NCI-H524 treated with DMSO at 0.1 percent for 48 hours (cell line): Measurements from ENCODE around the gene ROPN1B.

Experiments
- DNase-seq: peaks from one replicate; lab custom pipeline; 2025; lab: John Stamatoyannopoulos, UW

The ROPN1B gene

DNA sequence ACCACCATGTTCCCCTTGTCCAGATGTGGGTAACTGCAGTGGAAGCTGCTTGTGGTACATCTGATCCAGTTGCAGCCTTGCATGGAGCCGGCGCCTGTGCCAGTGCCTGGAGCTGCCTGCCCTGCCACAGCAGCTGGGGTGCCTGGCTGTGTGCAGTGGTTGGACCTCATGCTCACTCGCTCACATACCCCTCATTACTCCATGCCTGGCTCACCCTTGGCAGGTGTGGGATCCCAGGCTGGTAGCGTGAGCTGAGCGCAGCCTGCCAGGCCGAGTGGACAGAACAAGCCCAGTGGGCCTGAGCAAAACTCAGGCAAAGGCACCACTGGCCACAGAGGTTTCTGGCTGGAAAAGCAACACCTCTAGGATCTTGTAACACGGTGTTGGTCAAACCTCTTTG lies 35.7 kb downstream of the ROPN1B start:
- no peak for DNase-seq

DNA sequence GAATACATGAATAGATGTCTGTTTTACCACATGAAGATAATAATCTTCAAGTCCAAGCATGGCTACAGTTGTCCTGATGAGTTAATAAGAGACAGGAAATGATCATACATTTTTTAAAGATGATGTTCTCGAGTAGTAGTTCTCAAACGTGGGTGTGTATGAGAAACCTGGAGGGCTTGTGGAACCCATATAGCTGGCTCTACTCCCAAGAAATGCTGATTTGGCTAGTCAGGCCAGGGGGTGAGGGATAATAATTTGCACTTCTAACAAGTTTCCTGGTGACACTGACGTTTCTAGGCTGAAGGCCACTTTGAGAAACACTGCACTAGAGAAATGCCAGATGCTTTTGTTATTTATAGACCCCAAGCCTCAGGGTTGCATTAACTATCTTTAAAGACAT lies 37.0 kb downstream of the ROPN1B start:
- no peak for DNase-seq

DNA sequence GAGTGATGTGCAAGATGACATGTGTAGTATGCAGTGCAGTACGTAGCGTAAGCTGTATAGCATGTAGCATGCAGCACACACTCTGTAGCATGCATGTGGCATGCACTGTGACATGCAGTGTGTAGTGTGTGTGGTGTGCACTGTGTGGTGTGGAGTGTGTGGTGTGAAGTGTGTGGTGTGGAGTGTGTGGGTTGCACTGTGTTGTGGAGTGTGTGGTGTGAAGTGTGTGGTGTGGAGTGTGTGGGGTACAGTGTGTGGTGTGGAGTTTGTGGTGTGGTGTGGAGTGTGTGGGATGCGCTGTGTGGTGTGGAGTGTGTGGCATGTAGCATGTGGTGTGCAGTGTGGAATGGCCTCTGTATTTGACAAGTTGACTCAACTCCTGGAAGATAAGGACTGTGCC lies 39.2 kb downstream of the ROPN1B start:
- DNase-seq: no peak

DNA sequence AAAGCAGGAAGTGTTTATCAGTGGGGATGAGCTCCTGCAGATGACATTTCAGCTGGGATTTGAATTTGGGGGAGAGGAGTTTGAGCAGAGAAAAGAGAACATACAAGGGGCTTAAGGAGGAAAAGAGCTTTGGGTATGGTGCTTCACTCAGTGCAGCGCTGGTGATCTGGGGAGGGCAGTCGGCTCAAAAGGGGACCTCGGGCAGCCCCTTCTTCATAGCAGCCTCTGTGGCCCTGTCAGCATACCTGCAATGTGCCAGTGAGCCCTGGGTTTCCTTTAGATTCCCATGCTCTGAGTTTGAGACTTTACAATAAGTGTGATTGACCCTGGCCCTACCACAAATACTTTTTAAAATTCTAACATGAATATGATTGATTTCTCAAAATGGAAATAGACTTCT lies 40.2 kb downstream of the ROPN1B start:
- no peak for DNase-seq

DNA sequence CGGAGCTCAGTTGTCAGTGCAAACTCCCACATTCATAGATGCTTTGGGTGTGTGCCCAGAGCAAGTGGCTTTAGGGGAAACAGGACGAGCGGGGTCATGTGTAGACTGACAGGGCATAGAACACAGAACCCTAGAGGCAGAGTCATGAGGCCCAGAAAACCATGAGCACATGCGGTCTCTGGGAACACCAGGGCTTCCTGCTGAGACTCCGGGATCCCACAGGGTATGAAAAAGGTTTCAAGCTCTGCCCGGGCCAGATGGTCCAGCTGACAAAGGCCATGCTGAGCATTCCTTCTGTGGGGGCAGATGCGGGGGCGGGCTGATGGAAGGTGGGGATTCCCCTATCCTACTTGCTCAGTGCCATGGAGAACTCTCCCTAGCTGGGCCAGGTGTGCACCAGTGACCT lies 44.8 kb downstream of the ROPN1B start:
- DNase-seq: peak; percentile 36

DNA sequence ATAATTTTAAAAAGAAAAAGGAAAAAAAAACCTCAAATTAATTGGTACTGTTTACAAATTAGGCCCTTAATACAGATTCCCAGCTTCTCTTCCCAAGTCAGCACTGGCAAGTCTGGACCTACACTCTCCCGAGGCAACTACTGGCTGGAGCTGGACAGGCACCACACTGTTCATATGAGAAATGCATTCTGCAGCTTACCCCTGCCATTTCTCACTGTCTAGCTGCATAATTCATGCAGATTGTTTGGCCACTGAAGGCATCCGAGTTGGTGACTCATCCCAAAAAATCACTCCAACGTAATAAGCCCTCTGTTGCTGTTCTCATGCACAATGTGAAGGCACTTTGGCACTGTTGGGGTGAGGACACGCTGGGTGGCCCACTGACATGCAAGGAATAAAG lies 45.3 kb downstream of the ROPN1B start:
- no peak for DNase-seq

DNA sequence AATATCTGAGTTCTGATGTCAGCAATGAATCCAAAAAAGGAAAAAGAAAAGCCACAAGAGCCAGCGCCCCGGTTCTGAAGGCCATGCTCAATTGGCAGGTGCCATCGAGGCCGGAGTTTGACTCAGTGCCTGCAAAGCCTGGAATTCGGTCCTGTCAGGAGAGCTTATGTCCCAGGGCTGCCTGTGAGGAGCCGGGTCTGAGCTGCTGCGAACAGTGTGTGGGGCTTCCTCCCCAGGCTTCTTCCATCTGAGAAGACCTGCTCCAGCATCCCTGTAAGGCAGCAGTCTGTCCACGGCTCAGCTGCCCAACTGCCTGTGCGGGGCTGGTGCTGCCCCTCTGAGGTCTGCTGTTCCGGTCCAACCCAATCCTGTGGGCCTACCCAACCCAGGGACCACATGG lies 46.1 kb downstream of the ROPN1B start:
- DNase-seq: no peak

DNA sequence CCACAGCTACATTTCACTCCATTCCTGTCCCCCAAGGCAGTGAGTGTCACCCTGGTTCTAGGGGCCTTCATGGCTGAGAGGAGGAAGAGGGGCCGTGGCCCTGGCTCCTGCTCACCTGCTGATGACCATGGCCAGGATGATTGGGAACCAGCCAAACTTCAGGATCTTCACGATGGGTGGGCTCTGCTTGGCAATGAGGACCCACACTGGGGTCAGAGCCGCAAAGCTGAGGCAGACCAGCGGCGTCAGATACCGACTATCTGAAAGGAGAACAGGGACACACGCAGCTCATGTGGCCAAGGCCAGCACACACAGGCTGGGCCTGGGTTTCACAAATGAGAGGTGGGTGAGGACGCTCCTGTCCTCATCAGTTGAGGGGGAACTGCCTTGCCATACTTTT lies 47.6 kb downstream of the ROPN1B start:
- DNase-seq: no peak

DNA sequence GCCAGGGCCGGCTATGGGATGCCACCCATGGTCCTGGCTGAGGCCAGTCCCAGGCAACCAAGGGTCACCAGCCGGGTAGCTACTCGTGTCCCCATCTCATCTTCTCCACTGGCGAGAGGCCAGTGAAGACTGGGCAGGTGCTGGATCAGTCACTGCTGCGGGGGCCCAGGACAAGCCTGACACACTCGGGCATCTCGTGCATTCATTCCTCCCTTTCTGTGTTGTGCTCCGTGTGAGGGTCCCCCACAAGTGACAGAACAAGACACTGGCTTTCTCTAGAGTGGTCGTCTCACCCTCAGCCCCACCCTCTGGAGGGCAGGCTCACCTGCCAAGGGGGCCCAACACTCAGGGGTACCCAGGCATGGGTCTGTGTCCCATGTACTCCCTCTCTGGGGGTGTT lies 48.4 kb downstream of the ROPN1B start:
- DNase-seq: no peak

DNA sequence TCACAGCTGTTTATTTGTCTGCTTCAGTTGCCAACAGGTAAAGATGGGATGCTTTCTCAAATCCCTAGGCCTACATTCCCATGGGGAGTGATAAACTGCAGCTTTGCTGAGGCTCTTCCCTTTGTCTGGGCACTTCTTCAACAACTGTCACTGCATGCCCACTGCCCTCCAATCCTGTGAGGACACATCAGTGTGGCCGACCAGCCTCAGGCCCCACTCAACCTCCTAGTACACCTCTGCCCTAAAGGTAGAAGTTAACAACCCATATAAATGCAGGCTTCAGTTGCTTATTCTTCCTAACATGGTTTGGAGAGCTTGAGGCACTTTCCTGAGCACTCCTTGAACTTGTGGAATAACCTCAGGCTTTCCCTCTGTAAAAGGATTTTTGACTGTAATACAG lies 49.6 kb downstream of the ROPN1B start:
- no peak for DNase-seq

DNA sequence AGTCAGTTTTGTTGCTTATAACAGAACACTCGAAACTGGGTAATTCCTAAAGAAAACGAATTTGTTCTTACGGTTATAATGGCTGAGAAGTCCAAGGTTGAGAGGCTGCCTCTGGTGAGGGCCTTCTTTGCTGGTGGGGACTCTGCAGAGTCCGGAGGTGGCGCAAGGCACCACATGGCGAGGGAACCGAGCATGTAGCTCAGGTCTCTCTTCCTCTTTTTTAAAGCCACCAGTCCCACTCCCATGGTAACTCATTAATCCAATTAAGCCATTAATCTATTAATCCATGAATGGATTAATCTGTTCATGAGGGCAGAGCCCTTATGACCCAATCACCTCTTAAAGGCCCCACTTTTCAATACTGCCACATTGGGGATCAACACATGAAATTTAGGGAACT lies 50.0 kb downstream of the ROPN1B start:
- no peak for DNase-seq

DNA sequence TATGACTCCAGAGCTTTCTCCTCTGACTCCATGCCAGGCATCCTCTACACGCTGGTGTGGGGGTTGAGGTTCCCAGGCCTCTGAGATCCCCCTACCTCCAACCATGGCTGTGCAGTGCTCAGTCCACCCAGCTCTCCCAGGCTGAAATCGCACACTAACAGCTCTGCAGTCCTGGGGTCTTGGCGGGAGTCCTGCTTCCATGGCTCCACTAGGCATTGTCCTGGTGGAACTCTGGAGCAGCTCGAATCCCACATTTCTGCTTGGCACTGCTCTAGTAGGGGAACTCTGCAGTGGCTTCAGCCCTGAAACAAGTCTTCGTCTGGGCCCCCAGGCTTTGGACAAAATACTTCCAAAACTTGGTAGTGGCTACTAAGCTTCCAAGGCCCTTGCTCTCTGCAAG lies 50.7 kb downstream of the ROPN1B start:
- DNase-seq: no peak

DNA sequence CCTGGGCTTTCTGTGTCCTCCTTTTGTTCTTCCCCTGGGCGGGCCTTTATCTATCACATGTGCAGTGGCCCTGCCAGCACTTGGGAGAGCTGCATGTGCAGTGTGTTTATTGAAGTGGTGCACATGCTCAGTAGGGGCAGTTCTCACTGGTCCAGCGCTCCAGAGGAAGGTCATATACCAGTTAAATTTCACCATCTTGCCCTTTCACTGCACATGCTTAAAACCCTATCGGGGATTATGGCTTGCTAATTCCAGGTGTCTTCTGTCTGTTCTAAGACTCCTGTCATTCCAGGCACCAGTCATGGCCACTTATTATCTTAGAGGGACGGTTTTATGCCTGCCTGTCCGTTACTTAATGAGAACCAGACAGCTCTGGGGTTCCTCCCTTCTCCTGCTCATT lies 52.2 kb downstream of the ROPN1B start:
- no peak for DNase-seq

DNA sequence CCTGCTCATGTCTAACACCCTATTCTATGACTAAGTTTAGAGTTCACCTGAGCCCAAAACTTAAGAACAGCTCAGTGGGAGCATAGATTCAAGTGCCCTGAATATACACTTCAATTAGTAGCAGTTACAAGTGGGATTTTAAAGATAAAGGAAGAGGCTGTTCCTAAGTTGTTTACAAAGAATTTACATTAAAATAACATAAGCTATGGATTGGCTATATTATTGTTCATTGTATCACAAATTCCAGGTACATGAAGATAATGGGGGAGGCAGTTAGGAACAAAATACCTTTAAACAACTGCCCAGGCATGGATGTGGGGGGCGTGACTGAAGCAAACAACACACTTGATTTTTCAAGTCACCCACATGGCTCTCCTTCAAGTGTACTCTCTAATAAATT lies 52.7 kb downstream of the ROPN1B start:
- no peak for DNase-seq

DNA sequence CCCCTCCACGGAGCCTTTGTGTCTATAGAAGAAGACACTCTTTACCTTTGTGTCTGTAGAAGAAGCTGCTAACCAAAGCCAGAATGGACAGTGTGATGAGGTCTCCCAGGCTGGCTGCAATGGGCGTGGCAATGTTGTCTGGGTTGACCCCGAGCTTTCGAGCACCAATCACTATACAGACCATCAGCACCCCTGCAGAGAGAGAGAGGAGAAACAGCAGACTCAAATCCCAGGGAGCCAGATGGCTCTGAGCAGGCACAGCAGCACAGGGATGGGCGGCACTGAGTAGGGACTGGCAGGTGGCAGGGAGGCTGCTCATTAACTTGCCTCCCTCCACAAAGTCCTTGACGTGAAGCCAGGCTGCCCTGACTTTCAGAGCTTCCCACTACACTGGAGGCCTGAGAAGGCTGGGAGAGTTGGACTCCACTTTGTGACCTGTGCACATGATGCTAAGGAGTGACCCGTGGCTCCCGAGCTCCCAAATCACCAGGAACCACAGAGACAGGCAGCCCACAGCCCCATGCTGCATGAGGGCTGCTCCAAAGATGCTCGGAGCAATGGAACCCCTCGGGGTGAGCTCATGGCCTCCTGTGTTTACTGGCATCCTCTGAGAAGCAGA lies 53.9 kb downstream of the ROPN1B start:
- DNase-seq: peak; percentile 97

DNA sequence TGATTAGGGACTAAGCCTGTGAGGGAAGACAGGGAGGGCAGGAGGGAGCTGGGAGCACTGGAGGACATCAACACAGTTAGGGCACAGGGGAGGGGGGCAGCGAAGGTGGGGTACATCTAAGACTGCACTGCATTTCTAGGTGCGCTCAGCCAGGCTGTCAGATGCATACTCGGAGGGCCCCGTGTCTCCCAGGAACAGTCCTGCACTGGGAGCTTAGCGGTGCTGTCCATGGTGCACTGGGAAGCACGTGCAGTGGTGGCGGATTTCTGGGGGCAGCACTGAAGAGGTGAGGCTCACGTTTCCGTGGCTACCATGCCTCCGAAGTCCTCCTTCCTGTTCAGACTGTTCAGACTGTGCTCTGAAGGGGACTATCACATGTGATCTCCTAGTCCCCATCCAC lies 54.4 kb downstream of the ROPN1B start:
- no peak for DNase-seq

DNA sequence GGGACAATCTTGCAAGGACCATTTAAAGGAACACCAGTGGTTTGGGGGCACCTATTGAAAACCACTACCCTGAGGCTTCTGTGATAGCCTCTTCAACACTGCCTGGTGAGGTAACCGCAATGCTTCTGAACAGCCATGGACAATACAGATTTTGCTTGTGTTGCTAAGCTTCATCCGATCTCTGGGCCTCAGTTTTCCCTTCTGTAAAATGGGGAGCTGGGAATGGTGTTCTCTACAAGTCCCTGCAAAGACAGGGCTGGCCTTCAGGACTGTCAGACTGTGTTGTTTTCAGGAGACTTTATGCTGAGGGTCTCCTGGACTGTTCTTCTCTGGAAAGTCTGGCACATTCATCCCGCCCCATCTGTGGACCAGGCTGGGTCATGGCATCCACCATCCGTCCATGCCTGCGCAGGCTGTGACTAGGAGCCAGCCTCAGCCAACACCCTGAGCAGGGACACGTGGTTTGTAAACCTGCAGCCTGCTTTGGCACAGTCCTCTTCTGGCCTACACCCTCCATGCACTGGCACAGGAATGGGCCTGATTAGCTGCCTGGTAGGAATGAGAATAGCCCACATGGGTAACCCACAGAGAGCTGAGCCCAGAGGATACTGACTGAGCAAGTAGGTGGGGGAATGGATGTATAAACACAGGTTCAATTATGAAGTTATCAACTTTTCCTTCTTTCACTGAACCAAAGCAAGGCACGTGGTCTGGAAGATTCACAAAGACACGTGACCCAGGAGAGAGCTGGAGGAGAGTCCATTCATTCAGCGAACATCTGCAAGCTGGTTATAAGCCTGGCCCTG lies 55.3 kb downstream of the ROPN1B start:
- no peak for DNase-seq

DNA sequence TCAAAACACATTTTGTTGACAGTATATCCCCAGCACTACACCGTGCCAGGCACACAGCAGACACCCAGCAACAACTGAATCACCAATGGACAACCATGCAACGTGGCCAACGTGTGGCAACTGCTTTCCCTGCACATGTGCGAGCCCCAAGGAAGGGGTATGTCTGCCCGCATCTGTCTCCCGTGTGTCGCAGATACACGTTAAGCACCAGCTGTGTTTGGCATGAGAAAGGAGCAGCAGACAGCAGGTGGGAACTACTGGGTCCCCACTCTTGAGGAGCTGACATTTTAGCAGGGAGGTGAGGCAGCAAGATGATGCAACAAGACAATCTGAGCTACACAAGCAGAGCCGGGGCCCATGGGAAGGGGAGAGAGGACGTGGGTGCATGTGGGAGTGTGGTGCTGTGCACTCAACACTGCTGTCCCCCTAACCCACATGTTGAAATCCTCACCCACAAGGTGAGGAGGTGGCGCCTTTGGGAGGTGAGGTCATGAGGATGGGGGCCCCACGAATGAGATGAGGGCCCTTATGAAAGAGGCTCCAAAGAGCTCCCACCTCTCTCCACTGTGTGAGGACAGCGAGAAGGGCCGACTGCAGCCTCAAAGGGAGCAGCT lies 56.2 kb downstream of the ROPN1B start:
- DNase-seq: no peak

DNA sequence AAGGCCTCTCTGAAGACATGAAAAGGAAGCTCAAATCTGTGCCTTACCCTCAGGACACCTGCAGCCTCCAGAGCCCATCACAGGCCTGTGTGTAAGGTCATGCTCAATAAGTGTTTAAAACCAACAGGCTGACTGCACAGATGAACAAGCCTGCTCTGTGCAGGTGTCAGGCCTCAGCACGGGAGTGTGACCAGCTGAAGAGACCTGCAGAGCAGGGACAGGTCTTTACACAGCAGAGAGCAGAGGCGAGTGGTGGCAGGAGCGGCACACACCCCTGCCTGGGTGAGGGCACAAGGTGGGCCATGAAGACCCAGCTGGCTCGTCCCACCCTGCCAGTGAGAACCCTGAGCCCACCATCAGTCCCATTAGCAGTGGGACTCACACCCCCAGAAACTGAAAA lies 56.9 kb downstream of the ROPN1B start:
- no peak for DNase-seq

DNA sequence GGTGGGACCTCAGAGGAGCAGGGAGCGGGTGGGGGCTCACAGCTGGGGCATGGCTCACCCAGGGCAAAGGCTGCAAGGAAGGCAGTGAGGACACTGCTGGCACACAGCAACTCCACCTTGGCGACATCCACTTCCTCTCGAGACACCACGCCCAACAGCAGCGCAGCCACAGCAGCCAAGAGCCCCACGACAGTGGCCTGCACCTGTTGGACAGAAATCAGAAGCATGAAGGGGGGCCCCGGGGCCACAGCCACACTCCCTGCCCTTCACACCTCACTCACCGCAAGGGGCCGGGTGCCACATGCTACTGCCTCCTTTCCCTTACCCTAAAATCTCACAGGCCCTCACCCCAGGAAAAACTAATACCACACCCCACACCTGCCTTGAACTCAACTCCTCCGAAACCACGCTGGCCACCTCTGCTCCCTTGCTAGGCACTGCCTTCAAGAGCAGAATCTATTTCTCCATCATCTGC lies 57.3 kb downstream of the ROPN1B start:
- no peak for DNase-seq

DNA sequence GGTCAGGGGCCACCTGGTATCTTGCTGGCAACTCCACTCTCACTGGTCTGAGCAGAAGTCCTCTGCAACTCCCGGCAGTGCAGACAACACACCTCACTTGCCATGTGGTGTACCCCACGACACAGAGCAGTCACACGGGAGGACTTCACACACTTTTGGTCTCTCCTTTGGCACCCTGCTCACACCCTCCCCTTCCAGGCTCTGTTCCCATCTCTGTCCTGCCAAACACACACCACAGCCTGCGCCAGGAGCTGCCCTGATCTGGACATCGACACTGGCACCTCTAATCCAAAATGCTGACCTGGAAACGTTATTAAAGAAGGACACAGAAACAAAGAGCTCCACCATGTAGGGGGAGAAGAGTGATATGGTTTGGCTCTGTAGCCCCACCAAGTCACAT lies 57.8 kb downstream of the ROPN1B start:
- no peak for DNase-seq

DNA sequence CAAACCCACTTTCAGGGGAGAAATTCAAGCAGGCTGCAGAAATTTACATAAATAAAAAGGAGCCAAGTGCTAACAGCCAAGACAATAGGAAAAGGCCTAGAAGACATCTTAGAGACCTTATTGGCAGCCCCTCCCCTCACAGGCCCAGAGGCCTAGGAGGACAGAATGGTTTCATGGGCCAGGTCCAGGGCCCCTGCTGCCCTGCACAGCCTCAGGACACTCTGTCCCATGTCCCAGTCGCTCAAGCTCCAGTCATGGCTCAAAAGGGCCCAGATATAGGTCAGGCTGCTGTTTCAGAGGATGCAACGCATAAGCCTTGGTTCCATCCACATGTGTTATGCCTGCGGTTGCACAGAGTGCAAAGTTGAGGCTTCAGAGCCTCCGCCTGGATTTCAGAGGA lies 59.1 kb downstream of the ROPN1B start:
- DNase-seq: no peak

DNA sequence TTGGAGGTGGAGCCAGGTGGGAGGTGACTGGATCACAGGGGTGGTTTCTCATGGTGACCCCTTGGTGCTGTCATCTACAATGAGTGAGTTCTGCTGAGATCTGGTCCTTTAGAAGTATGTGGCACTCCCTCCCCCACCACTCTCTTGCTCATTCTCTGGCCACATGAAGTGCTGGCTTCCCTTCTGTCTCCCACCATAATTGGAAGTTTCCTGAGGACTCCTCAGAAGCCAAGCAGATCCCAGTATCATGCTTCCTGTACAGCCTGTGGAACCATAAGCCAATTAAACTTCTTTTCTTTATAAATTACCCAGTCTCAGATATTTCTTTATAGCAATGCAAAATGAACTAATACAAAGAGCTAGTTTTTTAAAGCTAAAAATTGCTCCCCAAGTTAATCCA lies 60.3 kb downstream of the ROPN1B start:
- DNase-seq: no peak
